SK-N-SH treated with all-trans-retinoic acid at 6 μM for 48 hours (cell line): Measurements from ENCODE around the gene CNN2.
A peak's percentile ranks its signal among the peaks of the same experiment; 100 is the strongest.

Experiments used
- ATAC-seq: fragments of 200-7000 bp; cut with Tn5 transposase; 3 replicates; pipeline ENCODE4 v1.9.1; 2020; ENCODE audit warnings: mild to moderate bottlenecking, moderate library complexity
- ARNTL ChIP-seq: fragments of 450-650 bp; formaldehyde crosslinking; IDR thresholded peaks from 2 replicates; pipeline ENCODE4 v1.5.0; 2020; ENCODE audit warnings: low read depth, mild to moderate bottlenecking, moderate library complexity, borderline replicate concordance
- CREB5 ChIP-seq: fragments of 250-450 bp; sonication (Bioruptor Pico); IDR thresholded peaks from 2 replicates; pipeline ENCODE4 v1.5.1; 2020; ENCODE audit warnings: low read depth, mild to moderate bottlenecking, moderate library complexity
- ESRRG ChIP-seq: fragments of 250-450 bp; sonication (Bioruptor Pico); IDR thresholded peaks from 2 replicates; pipeline ENCODE4 v1.6.1; 2021; ENCODE audit warnings: mild to moderate bottlenecking
- OSR1 ChIP-seq: fragments of 250-450 bp; sonication (Bioruptor Pico); IDR thresholded peaks from 2 replicates; pipeline ENCODE4 v1.8.0; 2022; ENCODE audit warnings: moderate library complexity, mild to moderate bottlenecking, inconsistent platforms
- PATZ1 ChIP-seq: fragments of 250-450 bp; sonication (Bioruptor Pico); IDR thresholded peaks from 2 replicates; pipeline ENCODE4 v1.8.0; 2020; ENCODE audit warnings: mild to moderate bottlenecking, moderate library complexity, borderline replicate concordance
- POU6F1 ChIP-seq: fragments of 250-450 bp; sonication (Bioruptor Pico); IDR thresholded peaks from 2 replicates; pipeline ENCODE4 v1.8.0; 2021; ENCODE audit warnings: low read depth, mild to moderate bottlenecking, moderate library complexity, borderline replicate concordance
- PPARA ChIP-seq: fragments of 250-450 bp; sonication (Bioruptor Pico); IDR thresholded peaks from 2 replicates; pipeline ENCODE4 v1.5.0; 2020; ENCODE audit warnings: mild to moderate bottlenecking, borderline replicate concordance
- SNAI2 ChIP-seq: fragments of 250-450 bp; sonication (Bioruptor Pico); IDR thresholded peaks from 2 replicates; pipeline ENCODE4 v1.5.0; 2020; ENCODE audit warnings: mild to moderate bottlenecking, moderate library complexity
- TCF4 ChIP-seq: fragments of 250-450 bp; sonication (Bioruptor Pico); IDR thresholded peaks from 2 replicates; pipeline ENCODE4 v1.8.0; 2021; ENCODE audit warnings: mild to moderate bottlenecking, moderate library complexity, borderline replicate concordance
- TOX ChIP-seq: fragments of 250-450 bp; sonication (Bioruptor Pico); IDR thresholded peaks from 2 replicates; pipeline ENCODE4 v1.8.0; 2021; ENCODE audit warnings: mild to moderate bottlenecking, moderate library complexity, borderline replicate concordance
- TSHZ2 ChIP-seq: fragments of 250-450 bp; sonication (Bioruptor Pico); IDR thresholded peaks from 2 replicates; pipeline ENCODE4 v1.5.0; 2020; ENCODE audit warnings: mild to moderate bottlenecking, moderate library complexity
- ZC3H10 ChIP-seq: fragments of 250-450 bp; sonication (Bioruptor Pico); IDR thresholded peaks from 2 replicates; pipeline ENCODE4 v1.5.1; 2021; ENCODE audit warnings: mild to moderate bottlenecking, moderate library complexity
- ZFP3 ChIP-seq: fragments of 250-450 bp; sonication (Bioruptor Pico); IDR thresholded peaks from 2 replicates; pipeline ENCODE4 v1.5.0; 2020; ENCODE audit warnings: mild to moderate bottlenecking, moderate library complexity
- ZFP30 ChIP-seq: fragments of 450-650 bp; formaldehyde crosslinking; IDR thresholded peaks from 2 replicates; pipeline ENCODE4 v1.5.0; 2022; ENCODE audit warnings: mild to moderate bottlenecking, moderate library complexity
- ZNF565 ChIP-seq: fragments of 450-650 bp; formaldehyde crosslinking; conservative IDR thresholded peaks from 2 replicates; pipeline ENCODE4 v1.5.0; 2020; ENCODE audit warnings: low read depth, mild to moderate bottlenecking, moderate library complexity
- ZNF70 ChIP-seq: fragments of 450-650 bp; formaldehyde crosslinking; IDR thresholded peaks from 2 replicates; pipeline ENCODE4 v1.5.0; 2020; ENCODE audit warnings: mild to moderate bottlenecking, moderate library complexity

CNN2 gene

GRCh38 chr19:1050989-1051788, 24.8 kb downstream of the CNN2 start:
- ATAC-seq, result no peak
- TF ChIP-seq ZFP3 (CRISPR knock-in tag) (peak; percentile 99), ZFP30 (CRISPR knock-in tag) (no peak)

- ATAC-seq, result no peak
- TF ChIP-seq PPARA (CRISPR knock-in tag) (no peak), SNAI2 (CRISPR knock-in tag) (no peak), PATZ1 (CRISPR knock-in tag) (no peak), ZNF70 (CRISPR knock-in tag) (no peak), POU6F1 (CRISPR knock-in tag) (no peak), TSHZ2 (CRISPR knock-in tag) (no peak), TCF4 (CRISPR knock-in tag) (no peak), TOX (CRISPR knock-in tag) (no peak), ZC3H10 (CRISPR knock-in tag) (no peak)
Observed at GRCh38 chr19:1051791-1052190, 25.4 kb downstream of the CNN2 start.

GRCh38 chr19:1052349-1052975, 26.1 kb downstream of the CNN2 start:
- no peak; the same call in 2 of the 3 replicates for ATAC-seq
- TF ChIP-seq OSR1 (CRISPR knock-in tag) (no peak), CREB5 (CRISPR knock-in tag) (no peak), TOX (CRISPR knock-in tag) (no peak), ESRRG (no peak), PPARA (CRISPR knock-in tag) (no peak), ARNTL (CRISPR knock-in tag) (no peak), ZFP3 (CRISPR knock-in tag) (no peak), ZC3H10 (CRISPR knock-in tag) (no peak), ZNF565 (CRISPR knock-in tag) (no peak)
- TF ChIP-seq, all 23 proteins: peak for 0

- peak; percentile 21; the same call in 1 of the 3 replicates for ATAC-seq
- TF ChIP-seq ZFP3 (CRISPR knock-in tag), result no peak
- no peak for TF ChIP-seq ZNF70 (CRISPR knock-in tag)
- TF ChIP-seq PATZ1 (CRISPR knock-in tag), result no peak
- TF ChIP-seq OSR1 (CRISPR knock-in tag), result no peak
- no peak for TF ChIP-seq TOX (CRISPR knock-in tag)
- no peak for TF ChIP-seq TSHZ2 (CRISPR knock-in tag)
- no peak for TF ChIP-seq ZNF565 (CRISPR knock-in tag)
Observed at GRCh38 chr19:1053176-1054101, 27.0 kb downstream of the CNN2 start.
